AG09309 (cell line): Measurements from ENCODE around the gene PEPD.

ENCODE experiments used
- DNase-seq: peaks from one replicate; pipeline ENCODE4 v3.0.0-alpha.2; 2010; ENCODE audit warnings: low read depth
- H3K4me3 ChIP-seq: 2 replicates; pipeline ENCODE4 v1.5.1; 2011; ENCODE audit warnings: mild to moderate bottlenecking, low read depth, low read length, moderate library complexity; ENCODE audit not compliant: control insufficient read depth
- TF ChIP-seq, protein P1 (sequence below): IDR thresholded peaks from 2 replicates; pipeline ENCODE4 v1.5.1; 2011; ENCODE audit warnings: mild to moderate bottlenecking, low read depth, low read length, inconsistent platforms; ENCODE audit not compliant: insufficient read depth, control insufficient read depth; ENCODE audit errors: missing control alignments

PEPD gene

DNA sequence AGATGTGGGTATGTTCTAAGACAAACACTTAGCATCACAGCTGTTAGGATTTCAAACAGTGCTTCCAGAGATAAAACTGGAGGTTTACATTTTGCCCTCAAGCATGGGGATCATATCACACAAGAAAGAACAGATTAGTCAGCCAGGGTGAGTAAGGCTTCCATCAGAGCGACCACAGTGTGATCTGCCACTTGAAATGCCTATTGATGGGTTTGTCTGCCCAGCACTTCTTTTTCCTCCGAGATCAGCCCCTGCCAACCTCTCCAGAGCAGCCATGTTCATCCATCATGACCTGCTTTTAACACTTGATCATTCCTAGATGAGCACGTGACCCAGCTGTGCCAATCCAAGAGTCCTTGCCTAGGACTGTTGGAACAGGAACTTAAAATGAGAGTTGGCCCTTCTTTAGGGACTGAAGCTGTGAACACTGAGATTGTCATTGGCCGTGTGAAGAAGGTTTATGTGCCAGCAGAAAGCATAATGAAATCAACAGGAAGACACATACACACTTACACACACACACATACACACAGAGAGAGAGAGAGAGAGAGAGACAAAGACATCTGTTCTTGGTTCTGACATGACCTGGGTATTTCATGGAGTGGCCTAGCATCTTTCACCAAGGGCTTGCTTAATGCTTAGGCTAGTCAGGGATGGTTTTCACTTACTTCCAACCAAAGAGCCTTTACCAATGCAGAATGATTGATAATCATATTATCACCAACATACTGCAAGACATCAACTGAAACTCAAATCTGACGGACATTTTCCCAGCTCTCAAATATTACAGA, 153.3 kb downstream of the PEPD start:
- TF ChIP-seq, protein P1, sequence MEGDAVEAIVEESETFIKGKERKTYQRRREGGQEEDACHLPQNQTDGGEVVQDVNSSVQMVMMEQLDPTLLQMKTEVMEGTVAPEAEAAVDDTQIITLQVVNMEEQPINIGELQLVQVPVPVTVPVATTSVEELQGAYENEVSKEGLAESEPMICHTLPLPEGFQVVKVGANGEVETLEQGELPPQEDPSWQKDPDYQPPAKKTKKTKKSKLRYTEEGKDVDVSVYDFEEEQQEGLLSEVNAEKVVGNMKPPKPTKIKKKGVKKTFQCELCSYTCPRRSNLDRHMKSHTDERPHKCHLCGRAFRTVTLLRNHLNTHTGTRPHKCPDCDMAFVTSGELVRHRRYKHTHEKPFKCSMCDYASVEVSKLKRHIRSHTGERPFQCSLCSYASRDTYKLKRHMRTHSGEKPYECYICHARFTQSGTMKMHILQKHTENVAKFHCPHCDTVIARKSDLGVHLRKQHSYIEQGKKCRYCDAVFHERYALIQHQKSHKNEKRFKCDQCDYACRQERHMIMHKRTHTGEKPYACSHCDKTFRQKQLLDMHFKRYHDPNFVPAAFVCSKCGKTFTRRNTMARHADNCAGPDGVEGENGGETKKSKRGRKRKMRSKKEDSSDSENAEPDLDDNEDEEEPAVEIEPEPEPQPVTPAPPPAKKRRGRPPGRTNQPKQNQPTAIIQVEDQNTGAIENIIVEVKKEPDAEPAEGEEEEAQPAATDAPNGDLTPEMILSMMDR: no peak
- no peak overlapping the region for H3K4me3 ChIP-seq
- no peak for DNase-seq

DNA sequence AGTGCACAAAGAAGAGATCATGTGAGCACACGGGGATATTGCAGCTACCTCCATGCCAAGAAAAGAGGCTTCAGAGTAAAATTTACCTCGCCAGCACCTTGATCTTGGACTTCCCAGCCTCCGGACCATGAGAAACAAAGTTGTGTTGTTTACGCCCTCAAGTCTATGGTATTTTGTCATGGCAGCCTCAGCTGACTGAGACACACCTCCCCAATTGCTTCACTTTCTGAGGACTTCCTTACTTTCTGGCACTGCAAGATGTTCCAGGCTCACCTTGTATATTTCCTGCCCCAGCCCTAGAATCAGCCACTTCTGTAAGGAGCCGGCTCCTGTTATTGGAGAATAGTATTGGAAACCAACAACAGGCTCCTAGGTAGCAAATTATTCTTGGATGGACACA, 154.7 kb downstream of the PEPD start:
- no peak for DNase-seq
- H3K4me3 ChIP-seq: no peak overlapping the region
- TF ChIP-seq, protein P1: no peak

DNA sequence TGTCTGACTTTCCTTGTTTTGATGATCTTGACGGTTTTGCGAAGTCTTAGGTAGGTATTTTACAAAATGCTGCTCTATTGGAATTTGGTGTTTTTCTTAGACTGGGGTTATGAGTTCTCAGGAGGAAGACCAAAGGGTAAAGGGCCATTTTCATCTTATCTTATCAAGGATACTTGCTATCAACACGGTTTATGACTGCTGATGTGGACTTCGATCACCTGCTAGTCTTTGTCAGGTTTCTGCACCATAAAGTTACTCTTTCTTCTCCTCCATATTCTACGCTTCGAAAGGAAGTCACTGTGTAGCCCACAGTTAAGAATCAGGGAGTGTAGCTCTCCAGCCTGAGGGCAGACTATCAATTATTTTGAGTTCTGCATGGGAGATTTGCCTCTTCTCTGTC, 155.5 kb downstream of the PEPD start:
- no peak overlapping the region for H3K4me3 ChIP-seq
- TF ChIP-seq, protein P1: no peak
- DNase-seq: no peak

DNA sequence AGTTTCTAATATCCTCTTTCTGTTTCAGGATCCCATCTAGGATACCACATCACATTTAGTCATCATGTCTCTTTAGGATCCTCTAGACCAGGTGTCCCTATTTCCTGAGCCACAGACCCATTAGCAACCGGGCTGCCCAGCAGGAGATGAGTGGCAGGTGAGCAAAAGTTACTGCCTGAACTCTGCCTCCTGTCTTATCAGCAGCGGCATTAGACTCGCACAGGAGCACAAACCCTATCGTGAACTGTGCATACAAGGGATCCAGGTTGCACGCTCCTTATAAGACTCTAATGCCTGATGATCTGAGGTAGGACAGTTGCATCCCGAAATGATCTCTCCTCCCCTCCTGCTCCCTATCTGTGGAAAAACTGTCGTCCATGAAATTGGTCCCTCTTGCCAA, 155.9 kb downstream of the PEPD start:
- TF ChIP-seq, protein P1: no peak

DNA sequence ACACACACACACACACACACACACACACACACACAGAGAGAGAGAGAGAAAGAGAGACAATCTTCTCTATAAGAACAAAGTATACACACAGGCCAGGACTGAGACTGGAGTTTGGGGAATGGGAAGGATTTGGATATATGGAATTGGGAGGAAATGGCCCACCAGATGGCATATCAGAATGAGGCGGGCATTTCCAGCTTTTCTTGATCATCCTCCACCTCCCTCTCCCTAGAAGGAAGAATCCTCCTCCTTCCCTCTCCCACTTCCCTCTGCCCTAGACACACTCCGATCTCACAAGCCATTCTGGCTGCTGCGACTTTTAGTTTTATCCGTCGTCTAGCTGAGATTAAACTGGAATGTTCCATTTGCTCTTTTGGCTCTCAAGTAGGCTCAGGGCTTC, 158.1 kb downstream of the PEPD start:
- DNase-seq: no peak
- H3K4me3 ChIP-seq: no peak overlapping the region
- TF ChIP-seq, protein P1: no peak

More for the DNA sequence above, 155.9 kb downstream of the PEPD start:
- H3K4me3 ChIP-seq: no peak overlapping the region
- DNase-seq: no peak

DNA sequence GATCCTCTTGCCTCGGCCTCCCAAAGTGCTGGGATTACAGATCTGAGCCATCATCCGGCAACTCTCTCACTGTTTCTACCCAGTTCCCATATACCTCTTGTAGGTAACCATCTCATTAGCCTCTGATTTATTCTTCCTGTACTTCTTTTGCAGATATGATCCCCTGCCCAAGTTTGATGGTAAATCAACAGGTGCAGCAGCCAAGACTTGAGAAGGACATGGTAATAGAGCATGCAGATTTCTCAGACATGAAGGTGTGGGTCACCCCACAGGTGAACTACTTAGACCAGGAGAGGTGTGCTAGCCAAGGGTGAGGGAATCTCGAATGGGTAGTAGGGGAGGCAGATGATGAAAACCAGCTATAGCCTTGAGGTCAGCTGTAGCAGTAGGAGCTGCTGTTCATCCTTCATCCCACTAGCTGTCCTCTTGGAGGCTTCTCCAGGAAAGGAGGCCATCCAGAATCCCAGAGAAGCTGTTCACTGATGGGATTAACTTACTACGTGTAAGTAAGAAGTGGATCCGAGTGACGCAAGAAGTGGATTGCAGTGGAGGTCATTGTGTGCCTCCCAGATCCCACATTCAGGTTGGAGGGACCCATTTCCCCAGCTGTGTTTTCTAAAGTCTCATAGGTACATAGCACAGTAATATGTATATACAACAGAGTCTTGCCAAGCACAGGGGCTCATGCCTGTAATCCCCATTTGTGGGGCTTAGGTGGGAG, 158.9 kb downstream of the PEPD start:
- H3K4me3 ChIP-seq: no peak overlapping the region
- TF ChIP-seq, protein P1: no peak
- no peak for DNase-seq
